OCI-M2 (cell line): ENCODE measurements around the gene FYCO1.
"Not testable (repeated sequence)": the region's sequence is repeated elsewhere in the genome, so short reads cannot be mapped to it uniquely, and the experiment has no call there.

Experiments
- DNase-seq: peaks from one replicate; lab custom pipeline; 2025; ENCODE audit not compliant: unreplicated experiment; lab: John Stamatoyannopoulos, UW

FYCO1 gene

DNA sequence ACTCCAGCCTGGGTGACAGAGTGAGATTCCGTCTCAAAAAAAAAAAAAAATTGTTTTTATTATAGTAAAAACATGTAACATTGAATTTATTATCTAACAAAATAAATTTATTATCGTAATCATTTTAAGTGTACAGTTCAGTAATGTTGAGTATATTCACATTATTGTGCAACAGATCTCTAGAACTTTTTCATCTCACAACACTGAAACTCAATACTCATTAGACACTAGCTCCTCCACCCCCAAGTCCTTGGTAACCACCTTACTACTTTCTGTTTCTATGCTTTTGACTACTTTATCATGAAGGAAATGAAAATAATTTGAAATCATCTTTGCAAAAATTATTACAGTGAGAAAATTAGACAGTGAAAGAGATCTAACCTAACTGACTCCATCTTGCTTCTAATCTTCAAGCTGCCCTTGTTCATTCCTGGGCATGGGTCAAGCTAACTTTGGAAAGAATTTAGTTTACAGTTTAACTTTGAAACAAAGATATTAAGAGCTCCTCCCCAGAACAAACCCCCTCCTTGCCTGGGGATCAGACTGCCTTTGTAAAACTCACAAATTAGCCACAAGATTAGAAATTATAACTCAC is 15.0 kb upstream of the FYCO1 start:
- no peak for DNase-seq

DNA sequence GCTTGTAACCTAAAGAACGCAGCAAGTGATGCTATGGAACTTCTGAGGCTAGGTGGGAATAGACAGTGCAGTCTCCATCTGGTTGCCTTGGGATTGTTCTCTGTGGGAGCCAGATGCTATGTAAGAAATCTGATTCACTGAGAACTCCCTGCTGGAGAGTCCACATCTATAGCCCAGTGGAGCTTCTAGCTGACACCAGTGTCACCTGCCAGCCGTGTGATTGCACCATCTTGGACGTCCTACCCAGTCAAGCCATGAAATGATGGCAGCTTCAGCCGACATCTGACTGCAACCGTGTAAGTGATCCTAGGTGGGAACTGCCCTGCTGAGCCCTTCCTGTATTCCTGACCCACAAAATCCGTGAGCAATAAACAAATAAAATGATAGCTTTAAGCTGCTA is 12.4 kb upstream of the FYCO1 start:
- no peak for DNase-seq

- DNase-seq = no peak
Observed at GRCh38 chr3:46007280-46007679, 11.7 kb upstream of the FYCO1 start.

DNA sequence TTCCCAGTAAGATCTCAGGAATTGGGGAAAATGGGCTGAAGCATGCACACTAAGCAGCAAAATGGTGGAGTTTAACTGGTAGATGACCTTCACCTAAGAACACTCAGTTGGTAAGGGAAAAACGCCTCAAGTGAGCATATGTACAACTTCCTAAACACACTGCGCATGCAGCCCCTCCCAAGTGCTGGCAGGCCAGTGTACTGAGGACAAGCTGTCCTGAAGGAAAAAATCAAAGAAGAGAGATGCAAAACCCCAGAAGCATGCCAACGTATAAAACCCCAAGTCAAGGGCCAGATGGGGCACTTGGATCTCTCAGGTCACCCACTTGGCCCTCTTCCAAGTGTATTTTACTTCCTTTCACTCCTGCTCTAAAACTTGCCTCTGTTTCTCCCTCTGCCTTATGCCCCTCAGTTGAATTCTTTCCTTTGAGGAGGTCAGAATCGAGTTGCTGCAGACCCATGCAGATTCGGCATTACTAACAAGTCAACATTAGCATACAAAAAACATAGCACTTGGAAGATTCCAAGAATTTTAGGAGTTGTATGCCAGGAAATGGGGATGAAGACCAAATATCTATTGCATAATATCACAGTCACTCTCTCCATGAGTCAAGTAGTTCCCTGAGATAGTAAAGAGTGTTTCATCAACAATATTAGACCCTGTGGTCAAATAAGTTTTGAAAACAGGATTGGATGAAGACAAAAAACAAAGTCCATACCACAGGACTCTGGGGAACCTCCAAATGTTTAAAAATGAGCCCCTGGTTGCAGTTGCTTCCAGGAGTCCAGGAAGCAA is 10.8 kb upstream of the FYCO1 start:
- DNase-seq = no peak

DNA sequence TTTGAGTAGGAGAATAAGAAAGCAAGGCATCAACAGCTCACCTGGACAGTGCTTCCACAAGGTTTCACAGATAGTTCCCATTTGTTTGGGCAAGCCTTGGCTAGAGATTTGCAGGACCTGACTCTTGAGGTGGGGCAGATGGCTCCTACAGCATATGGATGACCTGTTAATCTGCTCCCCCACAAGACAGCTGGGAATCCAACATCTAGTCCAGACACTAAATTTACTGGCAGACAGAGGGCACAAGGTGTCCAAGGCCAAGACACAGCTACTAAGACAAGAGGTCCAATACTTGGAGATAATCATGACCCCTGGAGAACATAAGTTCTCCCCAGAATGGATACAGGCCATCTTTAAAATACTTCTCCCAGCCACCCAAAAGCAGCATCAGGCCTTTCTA is 8.1 kb upstream of the FYCO1 start:
- not testable (repeated sequence) for DNase-seq

DNA sequence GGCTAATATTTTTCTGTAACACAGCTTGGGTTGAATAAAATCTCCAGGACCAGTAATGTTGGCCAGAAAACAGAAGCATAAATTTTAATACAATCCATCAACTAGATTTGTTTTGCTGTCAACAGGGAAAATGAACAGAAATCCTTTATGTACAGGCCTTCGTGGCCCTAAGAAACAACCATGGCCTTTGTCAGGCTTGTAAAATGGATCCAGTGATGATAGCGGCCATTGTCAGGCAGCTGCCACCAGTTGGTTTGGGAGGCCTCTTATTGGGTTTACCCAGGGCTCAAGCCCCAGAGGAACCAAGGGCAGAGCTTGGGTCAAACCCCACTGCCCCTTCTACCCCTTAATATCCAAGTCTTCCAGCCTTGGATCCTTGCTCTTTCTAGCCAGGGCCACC is 5.6 kb upstream of the FYCO1 start:
- no peak for DNase-seq

GRCh38 chr3:45997942-45998341 is 2.3 kb upstream of the FYCO1 start:
- DNase-seq = no peak

DNA sequence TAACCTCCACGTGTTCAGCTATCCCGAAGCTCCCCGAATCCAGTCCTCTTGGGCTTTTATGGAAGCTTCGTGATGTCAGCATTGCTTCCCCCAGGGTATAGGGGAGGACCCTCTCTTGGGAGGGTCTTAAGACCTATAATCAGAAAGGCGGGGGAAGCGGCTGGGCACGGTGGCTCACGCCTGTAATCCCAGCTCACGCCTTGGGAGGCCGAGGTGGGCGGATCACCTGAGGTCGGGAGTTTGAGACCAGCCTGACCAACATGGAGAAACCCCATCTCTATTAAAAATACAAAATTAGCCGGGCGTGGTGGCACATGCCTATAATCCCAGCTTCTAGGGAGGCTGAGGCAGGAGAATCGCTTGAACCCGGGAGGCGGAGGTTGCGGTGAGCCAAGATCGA is 1.9 kb upstream of the FYCO1 start:
- not testable (repeated sequence) for DNase-seq

DNA sequence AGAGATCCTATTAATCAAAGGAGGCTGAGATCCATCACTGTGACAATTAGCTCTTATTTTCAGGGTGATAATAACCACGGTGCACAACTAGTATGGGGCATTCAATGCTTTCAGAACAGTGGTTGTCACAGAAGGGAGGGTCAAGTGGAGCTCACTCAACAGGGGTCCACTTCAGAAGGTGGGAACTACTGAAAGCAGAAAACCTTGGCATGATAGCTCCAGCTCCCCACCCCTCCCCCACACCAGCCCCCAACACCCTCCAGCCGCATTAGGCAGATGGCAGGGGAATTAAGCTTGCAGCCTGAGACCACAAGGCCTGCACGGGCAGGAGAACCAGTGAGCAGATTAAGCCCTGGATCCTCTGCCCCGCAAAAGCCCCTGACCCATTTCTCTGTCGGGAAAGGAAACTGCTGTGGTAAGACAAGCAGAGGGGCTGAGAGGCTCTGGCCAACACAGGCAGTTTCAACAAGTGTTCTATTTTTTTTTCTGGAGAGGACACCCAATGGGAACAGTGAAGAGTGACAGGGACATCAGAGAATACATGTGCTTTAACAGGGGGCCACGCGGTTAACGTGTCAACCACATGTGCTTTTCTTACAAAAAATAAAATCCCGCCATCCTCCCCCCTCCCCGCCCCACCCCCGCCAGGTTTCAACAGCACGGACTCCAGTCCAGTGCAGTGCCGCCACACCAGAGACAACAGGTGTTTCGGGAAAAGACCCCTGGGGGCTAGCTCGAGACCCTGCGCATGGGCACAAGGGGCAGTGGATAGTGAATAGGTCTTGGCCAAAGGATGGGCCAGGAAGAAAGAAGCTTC is 997 bp downstream of the FYCO1 start:
- no peak for DNase-seq

DNA sequence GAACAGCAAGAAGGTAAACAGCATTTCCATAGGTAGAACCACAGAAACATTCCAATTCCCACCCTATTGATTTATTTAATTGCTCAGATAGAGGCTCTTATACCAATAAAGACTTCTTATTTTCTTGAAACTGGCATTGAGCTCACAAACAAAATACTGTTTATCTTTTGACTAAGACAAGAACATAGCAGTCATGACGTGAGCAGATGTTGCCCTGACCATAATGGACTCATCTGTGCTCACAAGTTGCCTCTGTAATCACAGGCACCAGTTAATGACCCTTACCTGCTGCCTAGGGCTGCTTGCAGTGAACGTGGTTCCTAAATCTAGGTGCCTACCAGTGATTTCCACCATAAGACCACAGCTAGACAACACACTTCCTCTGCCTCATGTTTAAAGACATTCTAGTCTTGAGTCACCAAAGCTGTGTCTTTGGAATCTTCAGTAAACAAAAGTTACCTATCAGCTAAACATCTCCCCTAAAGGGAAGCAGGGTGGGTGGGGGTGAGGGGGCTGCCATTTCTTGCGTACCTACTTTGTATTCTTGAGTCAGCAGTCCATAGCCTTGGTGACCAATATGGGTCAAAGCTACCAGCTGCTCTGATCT is 2.1 kb downstream of the FYCO1 start:
- no peak for DNase-seq

DNA sequence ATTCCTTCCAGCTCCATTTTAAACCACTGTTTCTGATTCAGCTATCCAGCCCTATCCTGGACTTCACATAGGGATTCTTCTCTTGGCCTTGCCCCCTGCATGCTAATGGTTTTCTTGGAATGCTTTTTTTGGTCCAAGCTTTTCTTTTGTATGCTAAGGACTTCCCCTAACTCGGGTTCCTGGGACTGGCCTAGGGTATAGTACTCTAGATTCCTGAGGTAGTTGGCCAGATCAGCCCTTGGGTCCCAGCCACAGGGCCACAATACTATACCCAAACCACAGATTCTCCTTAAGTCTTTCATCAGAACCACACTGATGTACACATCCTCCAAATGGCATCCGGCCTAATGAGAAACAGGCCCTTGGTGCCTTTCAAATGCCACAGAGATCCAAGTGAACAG is 2.8 kb downstream of the FYCO1 start:
- DNase-seq = no peak

- DNase-seq = no peak
Observed at GRCh38 chr3:45992133-45992729, 3.4 kb downstream of the FYCO1 start.

DNA sequence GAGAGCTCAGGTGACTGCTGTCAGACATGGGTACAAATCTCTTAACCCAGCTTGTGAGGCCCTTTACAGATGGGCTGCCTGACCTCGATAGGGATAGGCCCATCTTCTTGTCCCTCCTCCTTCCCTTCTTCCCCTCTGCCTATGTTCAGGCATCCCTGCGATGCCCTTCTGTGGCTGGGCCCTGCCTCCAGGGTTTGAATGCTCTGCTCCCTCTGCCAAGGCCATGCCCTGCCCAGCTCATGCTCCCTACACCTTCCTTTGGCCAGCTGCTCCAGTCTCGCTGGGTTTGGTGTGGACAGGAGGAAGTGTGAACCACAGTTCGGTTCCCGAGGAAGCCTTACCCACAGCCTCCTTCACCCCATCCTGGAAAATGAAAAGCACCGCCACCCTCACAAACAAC is 4.3 kb downstream of the FYCO1 start:
- no peak for DNase-seq

GRCh38 chr3:45990181-45990580 is 5.4 kb downstream of the FYCO1 start:
- DNase-seq = no peak

GRCh38 chr3:45988804-45989203 is 6.8 kb downstream of the FYCO1 start:
- DNase-seq = no peak

- DNase-seq = no peak
Observed at GRCh38 chr3:45988362-45988761, 7.3 kb downstream of the FYCO1 start.

GRCh38 chr3:45987368-45988291 is 8.0 kb downstream of the FYCO1 start:
- no peak for DNase-seq

GRCh38 chr3:45986303-45986982 is 9.2 kb downstream of the FYCO1 start:
- no peak for DNase-seq

- no peak for DNase-seq
Observed at GRCh38 chr3:45985532-45986302, 9.9 kb downstream of the FYCO1 start.
